Measurements from ENCODE around the gene WHRN. TPM values are rescaled to one million over a fixed set of nuclear protein-coding genes. Genes with fewer than 3 reads are reported as not detected.

The WHRN gene
- total and polyA plus RNA-seq, 7 experiments from 2014 or later, result 0.12 to 24.0 (median 2.5) TPM; not detected in 1

- ATAC-seq, result no peak
- Mint-ChIP-seq H3K36me3 (no peaks in the 10 kb centered on the region), H3K27ac (no peak overlapping the region), H3K27me3 (no peaks in the 10 kb centered on the region), H3K9me3 (no peaks in the 10 kb centered on the region), H3K4me3 (no peak overlapping the region), H3K4me1 (peaks cover 5 to 10% (median 6%) of the 10 kb centered on the region in 7 donors)
- ChIA-PET POLR2A (interaction anchor here (0.6 to 33.2 kb wide), 4 partner anchors 48 to 246 kb away, joined by 3 to 978 read pairs (median 14); partner anchors contain the start of gene ATP6V1G1), CTCF (interaction anchor here (0.7 to 7.2 kb wide), 20 partner anchors 8 to 522 kb away, joined by 3 to 141 read pairs (median 6); partner anchors contain the start of genes AKNA, ATP6V1G1 and TEX48)
- Histone ChIP-seq H3K27me3 (ENCODE audit: control insufficient read depth in 2 of 2, insufficient read depth in 2 of 2, low read length in 2 of 2) (no peaks in the 10 kb centered on the region), H3K27ac (ENCODE audit: low read depth, low read length) (no peak overlapping the region), H3K9me3 (ENCODE audit: control insufficient read depth in 2 of 3, low read length in 3 of 3) (no peaks in the 10 kb centered on the region), H3K36me3 (ENCODE audit: control insufficient read depth in 2 of 3, insufficient read depth in 3 of 3, low read length in 3 of 3) (no peaks in the 10 kb centered on the region), H3K4me1 (ENCODE audit: control insufficient read depth in 2 of 2, insufficient read depth in 2 of 2, low read length in 2 of 2) (peaks cover 4 to 11% of the 10 kb centered on the region in 2 donors), H3K4me3 (ENCODE audit: low read length) (no peak overlapping the region)
- no peak for DNase-seq
- intact Hi-C loops (cut with micrococcal nuclease), result loop anchor here in 1 of 2 donors (5.0 kb wide), 4 partner anchors 81 to 1116 kb away; no protein-coding TSS in a partner anchor
These were observed 98.8 kb downstream of the WHRN start for GRCh38 chr9:114406441-114406840.

- intact Hi-C loops (cut with micrococcal nuclease), result loop anchor here (1.0 to 5.0 kb wide), 12 partner anchors 82 to 1119 kb away; partner anchors contain the start of gene TMEM268 (in 1 of the 2)
- no peaks in the 10 kb centered on the region for H3K36me3 Mint-ChIP-seq
- no peaks in the 10 kb centered on the region for H3K9me3 ChIP-seq (ENCODE audit: control insufficient read depth in 2 of 3, low read length in 3 of 3)
- no peak overlapping the region for H3K4me3 ChIP-seq (ENCODE audit: low read length)
- H3K27me3 Mint-ChIP-seq, result no peaks in the 10 kb centered on the region
- H3K27me3 ChIP-seq (ENCODE audit: control insufficient read depth in 2 of 2, insufficient read depth in 2 of 2, low read length in 2 of 2), result no peaks in the 10 kb centered on the region
- peak; percentile 97 for ATAC-seq
- peak; percentile 56 to 84 (median 80) for DNase-seq
- H3K27ac Mint-ChIP-seq, result peak overlapping the region in 6 of 9 donors; percentile 16 to 91 (median 60)
- H3K27ac ChIP-seq (ENCODE audit: low read depth, low read length), result no peak overlapping the region
- peaks cover 6 to 10% (median 6%) of the 10 kb centered on the region in 7 donors for H3K4me1 Mint-ChIP-seq
- POLR2A ChIA-PET, result interaction anchor here (0.7 to 33.2 kb wide), 6 partner anchors 9 to 247 kb away, joined by 3 to 978 read pairs (median 6); partner anchors contain the start of genes AKNA and ATP6V1G1
- no peaks in the 10 kb centered on the region for H3K9me3 Mint-ChIP-seq
- H3K4me1 ChIP-seq (ENCODE audit: control insufficient read depth in 2 of 2, insufficient read depth in 2 of 2, low read length in 2 of 2), result peaks cover 4 to 11% of the 10 kb centered on the region in 2 donors
- H3K36me3 ChIP-seq (ENCODE audit: control insufficient read depth in 2 of 3, insufficient read depth in 3 of 3, low read length in 3 of 3), result no peaks in the 10 kb centered on the region
- no peak overlapping the region for H3K4me3 Mint-ChIP-seq
- CTCF ChIA-PET, result interaction anchor here (0.6 to 7.2 kb wide), 41 partner anchors 8 to 609 kb away, joined by 3 to 141 read pairs (median 4); partner anchors contain the start of genes AKNA, ATP6V1G1 and TEX48
These were observed 99.8 kb downstream of the WHRN start for GRCh38 chr9:114405294-114406034.

- H3K27ac ChIP-seq (ENCODE audit: low read depth, low read length), result no peak overlapping the region
- no peaks in the 10 kb centered on the region for H3K36me3 Mint-ChIP-seq
- ATAC-seq (no peak), DNase-seq (no peak)
- H3K9me3 ChIP-seq (ENCODE audit: control insufficient read depth in 2 of 3, low read length in 3 of 3), result no peaks in the 10 kb centered on the region
- peaks cover 4 to 11% of the 10 kb centered on the region in 2 donors for H3K4me1 ChIP-seq (ENCODE audit: control insufficient read depth in 2 of 2, insufficient read depth in 2 of 2, low read length in 2 of 2)
- peak overlapping the region in 2 of 9 donors; percentile 12 to 28 for H3K27ac Mint-ChIP-seq
- no peaks in the 10 kb centered on the region for H3K27me3 ChIP-seq (ENCODE audit: control insufficient read depth in 2 of 2, insufficient read depth in 2 of 2, low read length in 2 of 2)
- CTCF ChIA-PET, result interaction anchor here (0.7 to 7.2 kb wide), 11 partner anchors 10 to 610 kb away, joined by 3 to 141 read pairs (median 7); partner anchors contain the start of gene ATP6V1G1
- no peaks in the 10 kb centered on the region for H3K27me3 Mint-ChIP-seq
- no peaks in the 10 kb centered on the region for H3K36me3 ChIP-seq (ENCODE audit: control insufficient read depth in 2 of 3, insufficient read depth in 3 of 3, low read length in 3 of 3)
- H3K4me3 ChIP-seq (ENCODE audit: low read length), result no peak overlapping the region
- intact Hi-C loops (cut with micrococcal nuclease), result loop anchor here in 1 of 2 donors (2.0 kb wide), 2 partner anchors 610 to 1120 kb away; no protein-coding TSS in a partner anchor
- H3K9me3 Mint-ChIP-seq, result no peaks in the 10 kb centered on the region
- POLR2A ChIA-PET, result interaction anchor here (0.9 to 33.2 kb wide), 4 partner anchors 9 to 46 kb away, joined by 3 to 978 read pairs (median 5); partner anchors contain the start of gene AKNA
- no peak overlapping the region for H3K4me3 Mint-ChIP-seq
- H3K4me1 Mint-ChIP-seq, result peaks cover 6 to 9% (median 6%) of the 10 kb centered on the region in 7 donors
These were observed 100.7 kb downstream of the WHRN start for GRCh38 chr9:114404531-114404930.

- Histone ChIP-seq H3K27ac (ENCODE audit: low read depth, low read length) (no peak overlapping the region), H3K36me3 (ENCODE audit: control insufficient read depth in 2 of 3, insufficient read depth in 3 of 3, low read length in 3 of 3) (no peaks in the 10 kb centered on the region), H3K27me3 (ENCODE audit: control insufficient read depth in 2 of 2, insufficient read depth in 2 of 2, low read length in 2 of 2) (no peaks in the 10 kb centered on the region), H3K4me1 (ENCODE audit: control insufficient read depth in 2 of 2, insufficient read depth in 2 of 2, low read length in 2 of 2) (peaks cover 4 to 11% of the 10 kb centered on the region in 2 donors), H3K9me3 (ENCODE audit: control insufficient read depth in 2 of 3, low read length in 3 of 3) (no peaks in the 10 kb centered on the region), H3K4me3 (ENCODE audit: low read length) (no peak overlapping the region)
- ChIA-PET POLR2A (interaction anchor here (0.9 to 33.2 kb wide), 3 partner anchors 8 to 45 kb away, joined by 3 to 978 read pairs (median 4); partner anchors contain the start of gene AKNA), CTCF (interaction anchor here (0.6 to 2.1 kb wide), 4 partner anchors 17 to 250 kb away, joined by 3 to 14 read pairs (median 5); no protein-coding TSS in a partner anchor)
- Mint-ChIP-seq H3K9me3 (no peaks in the 10 kb centered on the region), H3K4me3 (no peak overlapping the region), H3K36me3 (no peaks in the 10 kb centered on the region), H3K4me1 (peaks cover 6 to 9% (median 6%) of the 10 kb centered on the region in 7 donors), H3K27me3 (no peaks in the 10 kb centered on the region), H3K27ac (peak overlapping the region in 1 of 9 donors; percentile 28)
- DNase-seq (no peak), ATAC-seq (no peak)
- intact Hi-C loops (cut with micrococcal nuclease), result no loop called here
These were observed 102.0 kb downstream of the WHRN start for GRCh38 chr9:114403153-114403756.

GRCh38 chr9:114401344-114401743 is 103.9 kb downstream of the WHRN start:
- Mint-ChIP-seq H3K36me3 (peaks cover 0 to 7% (median 0%) of the 10 kb centered on the region in 5 donors), H3K9me3 (no peaks in the 10 kb centered on the region), H3K27ac (peak overlapping the region in 3 of 9 donors; percentile 28 to 62 (median 32)), H3K27me3 (no peaks in the 10 kb centered on the region), H3K4me1 (peaks cover 17 to 22% (median 19%) of the 10 kb centered on the region in 7 donors), H3K4me3 (no peak overlapping the region)
- H3K36me3 ChIP-seq (ENCODE audit: control insufficient read depth in 2 of 3, insufficient read depth in 3 of 3, low read length in 3 of 3), result peaks cover 0 to 3% (median 0%) of the 10 kb centered on the region in 3 experiments
- H3K9me3 ChIP-seq (ENCODE audit: control insufficient read depth in 2 of 3, low read length in 3 of 3), result no peaks in the 10 kb centered on the region
- DNase-seq (no peak), ATAC-seq (no peak)
- H3K4me1 ChIP-seq (ENCODE audit: control insufficient read depth in 2 of 2, insufficient read depth in 2 of 2, low read length in 2 of 2), result peaks cover 9 to 22% of the 10 kb centered on the region in 2 donors
- intact Hi-C loops (cut with micrococcal nuclease), result no loop called here
- POLR2A ChIA-PET, result interaction anchor here (2.8 to 33.2 kb wide), 2 partner anchors 16 to 43 kb away, joined by 17 to 978 read pairs; no protein-coding TSS in a partner anchor
- H3K4me3 ChIP-seq (ENCODE audit: low read length), result no peak overlapping the region
- CTCF ChIA-PET, result interaction anchor here (0.5 to 2.3 kb wide), 4 partner anchors 85 to 808 kb away, joined by 3 to 12 read pairs (median 5); no protein-coding TSS in a partner anchor
- no peaks in the 10 kb centered on the region for H3K27me3 ChIP-seq (ENCODE audit: control insufficient read depth in 2 of 2, insufficient read depth in 2 of 2, low read length in 2 of 2)
- no peak overlapping the region for H3K27ac ChIP-seq (ENCODE audit: low read depth, low read length)

GRCh38 chr9:114400772-114401171 is 104.5 kb downstream of the WHRN start:
- CTCF ChIA-PET, result interaction anchor here (0.6 to 2.3 kb wide), 3 partner anchors 15 to 808 kb away, joined by 3 to 12 read pairs (median 3); no protein-coding TSS in a partner anchor
- peak overlapping the region in 3 of 9 donors; percentile 28 to 42 (median 42) for H3K27ac Mint-ChIP-seq

More at GRCh38 chr9:114400772-114401171, 104.5 kb downstream of the WHRN start:
- H3K4me3 ChIP-seq (ENCODE audit: low read length), result no peak overlapping the region
- ATAC-seq (no peak), DNase-seq (no peak)
- Mint-ChIP-seq H3K4me1 (peaks cover 22 to 28% (median 25%) of the 10 kb centered on the region in 7 donors), H3K4me3 (no peak overlapping the region), H3K27me3 (no peaks in the 10 kb centered on the region), H3K9me3 (no peaks in the 10 kb centered on the region), H3K36me3 (peaks cover 0 to 9% (median 0%) of the 10 kb centered on the region in 5 donors)
- no peak overlapping the region for H3K27ac ChIP-seq (ENCODE audit: low read depth, low read length)
- H3K27me3 ChIP-seq (ENCODE audit: control insufficient read depth in 2 of 2, insufficient read depth in 2 of 2, low read length in 2 of 2), result no peaks in the 10 kb centered on the region
- no peaks in the 10 kb centered on the region for H3K9me3 ChIP-seq (ENCODE audit: control insufficient read depth in 2 of 3, low read length in 3 of 3)
- POLR2A ChIA-PET, result interaction anchor here (1.0 to 33.2 kb wide), 5 partner anchors 15 to 219 kb away, joined by 3 to 978 read pairs (median 5); no protein-coding TSS in a partner anchor
- intact Hi-C loops (cut with micrococcal nuclease), result no loop called here
- peaks cover 0 to 3% (median 0%) of the 10 kb centered on the region in 3 experiments for H3K36me3 ChIP-seq (ENCODE audit: control insufficient read depth in 2 of 3, insufficient read depth in 3 of 3, low read length in 3 of 3)
- peaks cover 14 to 24% of the 10 kb centered on the region in 2 donors for H3K4me1 ChIP-seq (ENCODE audit: control insufficient read depth in 2 of 2, insufficient read depth in 2 of 2, low read length in 2 of 2)

All from naive thymus-derived CD4-positive, alpha-beta T cell (primary cell).